AG09309 (cell line): Measurements from ENCODE around the gene UNC50.

Source experiments
- DNase-seq: peaks from one replicate; pipeline ENCODE4 v3.0.0-alpha.2; 2010; ENCODE audit warnings: low read depth
- H3K4me3 ChIP-seq: 2 replicates; pipeline ENCODE4 v1.5.1; 2011; ENCODE audit warnings: mild to moderate bottlenecking, low read depth, low read length, moderate library complexity; ENCODE audit not compliant: control insufficient read depth
- CTCF ChIP-seq: IDR thresholded peaks from 2 replicates; pipeline ENCODE4 v1.5.1; 2011; ENCODE audit warnings: mild to moderate bottlenecking, low read depth, low read length, inconsistent platforms; ENCODE audit not compliant: insufficient read depth, control insufficient read depth; ENCODE audit errors: missing control alignments

UNC50 gene

GRCh38 chr2:98576666-98577312, 31.6 kb upstream of the UNC50 start:
- DNase-seq: no peak
- H3K4me3 ChIP-seq: no peak overlapping the region
- TF ChIP-seq CTCF: no peak

- no peak for DNase-seq
- H3K4me3 ChIP-seq: no peak overlapping the region
- peak; percentile 14 for TF ChIP-seq CTCF
Measured at GRCh38 chr2:98577313-98577712, 31.1 kb upstream of the UNC50 start.

GRCh38 chr2:98578231-98578630, 30.2 kb upstream of the UNC50 start:
- H3K4me3 ChIP-seq: no peak overlapping the region
- no peak for DNase-seq
- no peak for TF ChIP-seq CTCF

GRCh38 chr2:98579926-98580325, 28.5 kb upstream of the UNC50 start:
- TF ChIP-seq CTCF: no peak
- no peak overlapping the region for H3K4me3 ChIP-seq

GRCh38 chr2:98580656-98581284, 27.6 kb upstream of the UNC50 start:
- DNase-seq: no peak
- H3K4me3 ChIP-seq: no peak overlapping the region
- no peak for TF ChIP-seq CTCF

More at GRCh38 chr2:98579926-98580325, 28.5 kb upstream of the UNC50 start:
- no peak for DNase-seq

GRCh38 chr2:98582523-98582922, 25.9 kb upstream of the UNC50 start:
- no peak for TF ChIP-seq CTCF
- no peak overlapping the region for H3K4me3 ChIP-seq
- no peak for DNase-seq
